ENCODE measurements around the gene ADAMTS2. TPM values are rescaled to one million over a fixed set of nuclear protein-coding genes. Genes with fewer than 3 reads are reported as not detected.

Gene ADAMTS2
- total and polyA plus RNA-seq, 2 of the 4 experiments (the other 2 are of a cell fraction): 19.0 to 58.8 TPM

DNA sequence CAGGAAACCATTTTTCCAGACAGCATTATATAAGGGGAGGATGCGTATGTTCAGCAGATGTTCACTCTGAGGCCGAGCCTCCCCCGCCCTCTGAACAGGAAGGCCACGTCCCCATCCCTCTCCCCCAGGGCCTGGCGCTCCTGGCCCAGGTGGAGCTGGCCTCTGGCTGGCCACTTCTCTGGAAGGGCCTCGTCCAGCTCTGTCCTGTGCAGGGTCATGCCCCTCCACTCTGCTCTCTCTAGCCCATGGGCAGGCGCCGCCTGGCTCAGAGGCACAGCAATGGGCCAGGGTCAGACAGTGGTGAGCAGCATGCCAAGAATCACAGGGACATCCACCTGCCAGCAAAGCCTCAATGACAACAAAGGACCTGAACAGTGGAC is 34.2 kb downstream of the ADAMTS2 start:
- ATAC-seq (ENCODE audit: low read depth) (no peak), DNase-seq (no peak)
- Histone ChIP-seq H3K4me1 (ENCODE audit: control insufficient read depth, insufficient read depth, low read length) (peaks cover 20% of the 10 kb centered on the region), H3K18ac (ENCODE audit: low read depth, low read length) (no peak overlapping the region), H3K9ac (ENCODE audit: low read depth, low read length) (no peak overlapping the region), H2BK120ac (ENCODE audit: low read depth, low read length) (no peak overlapping the region), H3K56ac (ENCODE audit: extremely low read depth, insufficient read depth, low read length) (no peak overlapping the region), H4K20me1 (ENCODE audit: insufficient read depth, low read length) (0 out of 2 replicates have a peak, but pooled peaks cover 4% of the 10 kb centered on the region), H3K4me2 (ENCODE audit: low read depth, low read length) (no peak overlapping the region), H2BK15ac (ENCODE audit: low read depth, low read length) (no peak overlapping the region), H2BK20ac (ENCODE audit: low read depth, low read length) (no peak overlapping the region), H3K9me1 (ENCODE audit: insufficient read depth, low read length) (peaks cover 14% of the 10 kb centered on the region; the same call in 1 of the 2 replicates), H3K23ac (ENCODE audit: low read depth, low read length) (no peak overlapping the region), H2AFZ (replicated peaks; ENCODE audit: low read length, poor library complexity) (no peak overlapping the region), H2AK5ac (ENCODE audit: low read depth, low read length) (no peak overlapping the region), H3K27ac (ENCODE audit: insufficient read depth, low read length) (no peak overlapping the region), H3K27me3 (ENCODE audit: control insufficient read depth, insufficient read depth, low read length) (no peaks in the 10 kb centered on the region), H3K4me3 (ENCODE audit: insufficient read depth, low read depth, low read length) (no peak overlapping the region), H4K8ac (ENCODE audit: low read depth in 2 of 2, low read length in 2 of 2) (no peak overlapping the region), H3K14ac (replicated peaks; ENCODE audit: low read depth, low read length) (no peak overlapping the region), H4K5ac (ENCODE audit: low read depth, low read length) (no peak overlapping the region), H3K79me1 (ENCODE audit: low read depth in 1 of 2, low read length in 2 of 2) (peaks cover 5 to 61% of the 10 kb centered on the region in 2 experiments; a peak in 3 of 4 replicates), H2AK9ac (replicated peaks; ENCODE audit: low read depth, low read length, poor library complexity) (no peak overlapping the region), H3K4ac (ENCODE audit: low read depth, low read length) (no peak overlapping the region; the same call in 1 of the 2 replicates), H3K36me3 (ENCODE audit: control insufficient read depth, insufficient read depth, low read length) (no peaks in the 10 kb centered on the region; the same call in 1 of the 2 replicates), H4K91ac (ENCODE audit: insufficient read depth, low read depth, low read length) (no peak overlapping the region), H3K9me3 (ENCODE audit: control insufficient read depth, insufficient read depth, low read length) (peaks cover 3% of the 10 kb centered on the region), H2BK5ac (ENCODE audit: low read depth, low read length, poor library complexity, severe bottlenecking) (no peak overlapping the region)
- POLR2A ChIA-PET (ENCODE audit: unreplicated experiment): no interaction called here
- dilution Hi-C loops (cut with HindIII; ENCODE audit: low sequenced_read_pairs, unreplicated experiment): no loop called here
- CTCF ChIA-PET: interaction anchor here (0.5 kb wide), 1 partner anchor 287 kb away, joined by 3 read pairs; no protein-coding TSS in a partner anchor
- TF ChIP-seq MAZ (IDR thresholded peaks at IDR 0.05; ENCODE audit: borderline replicate concordance, low read depth, low read length): no peak
- TF ChIP-seq, protein P1, sequence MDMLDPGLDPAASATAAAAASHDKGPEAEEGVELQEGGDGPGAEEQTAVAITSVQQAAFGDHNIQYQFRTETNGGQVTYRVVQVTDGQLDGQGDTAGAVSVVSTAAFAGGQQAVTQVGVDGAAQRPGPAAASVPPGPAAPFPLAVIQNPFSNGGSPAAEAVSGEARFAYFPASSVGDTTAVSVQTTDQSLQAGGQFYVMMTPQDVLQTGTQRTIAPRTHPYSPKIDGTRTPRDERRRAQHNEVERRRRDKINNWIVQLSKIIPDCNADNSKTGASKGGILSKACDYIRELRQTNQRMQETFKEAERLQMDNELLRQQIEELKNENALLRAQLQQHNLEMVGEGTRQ (IDR thresholded peaks at IDR 0.05; ENCODE audit: low read depth, low read length): no peak
- TF ChIP-seq CHD1 (IDR thresholded peaks at IDR 0.05; ENCODE audit: low read depth, low read length): no peak
- TF ChIP-seq RAD21 (IDR thresholded peaks at IDR 0.05; ENCODE audit: low read length): no peak
- no peak for TF ChIP-seq BHLHE40 (IDR thresholded peaks at IDR 0.05; ENCODE audit: low read depth, low read length)
- TF ChIP-seq FOS (IDR thresholded peaks at IDR 0.05; ENCODE audit: low read depth, low read length): no peak
- TF ChIP-seq CEBPB (IDR thresholded peaks at IDR 0.05; ENCODE audit: low read depth, low read length): no peak
- TF ChIP-seq MXI1 (IDR thresholded peaks at IDR 0.05; ENCODE audit: borderline replicate concordance, low read depth, low read length): no peak
- TF ChIP-seq RCOR1 (IDR thresholded peaks at IDR 0.05; ENCODE audit: insufficient replicate concordance, low read length): no peak
- no peak for TF ChIP-seq MAFK (IDR thresholded peaks at IDR 0.05; ENCODE audit: low read depth, low read length)
- no peak for TF ChIP-seq SMC3 (IDR thresholded peaks at IDR 0.05; ENCODE audit: low read depth, low read length)
- no peak for TF ChIP-seq RFX5 (IDR thresholded peaks at IDR 0.05; ENCODE audit: low read depth, low read length)
- no peak for TF ChIP-seq POLR2A (IDR thresholded peaks at IDR 0.05; ENCODE audit: low read depth, low read length)
- TF ChIP-seq, protein P2, sequence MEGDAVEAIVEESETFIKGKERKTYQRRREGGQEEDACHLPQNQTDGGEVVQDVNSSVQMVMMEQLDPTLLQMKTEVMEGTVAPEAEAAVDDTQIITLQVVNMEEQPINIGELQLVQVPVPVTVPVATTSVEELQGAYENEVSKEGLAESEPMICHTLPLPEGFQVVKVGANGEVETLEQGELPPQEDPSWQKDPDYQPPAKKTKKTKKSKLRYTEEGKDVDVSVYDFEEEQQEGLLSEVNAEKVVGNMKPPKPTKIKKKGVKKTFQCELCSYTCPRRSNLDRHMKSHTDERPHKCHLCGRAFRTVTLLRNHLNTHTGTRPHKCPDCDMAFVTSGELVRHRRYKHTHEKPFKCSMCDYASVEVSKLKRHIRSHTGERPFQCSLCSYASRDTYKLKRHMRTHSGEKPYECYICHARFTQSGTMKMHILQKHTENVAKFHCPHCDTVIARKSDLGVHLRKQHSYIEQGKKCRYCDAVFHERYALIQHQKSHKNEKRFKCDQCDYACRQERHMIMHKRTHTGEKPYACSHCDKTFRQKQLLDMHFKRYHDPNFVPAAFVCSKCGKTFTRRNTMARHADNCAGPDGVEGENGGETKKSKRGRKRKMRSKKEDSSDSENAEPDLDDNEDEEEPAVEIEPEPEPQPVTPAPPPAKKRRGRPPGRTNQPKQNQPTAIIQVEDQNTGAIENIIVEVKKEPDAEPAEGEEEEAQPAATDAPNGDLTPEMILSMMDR (conservative IDR thresholded peaks at IDR 0.05; ENCODE audit: low read depth, low read length): no peak
- TF ChIP-seq, protein P3, sequence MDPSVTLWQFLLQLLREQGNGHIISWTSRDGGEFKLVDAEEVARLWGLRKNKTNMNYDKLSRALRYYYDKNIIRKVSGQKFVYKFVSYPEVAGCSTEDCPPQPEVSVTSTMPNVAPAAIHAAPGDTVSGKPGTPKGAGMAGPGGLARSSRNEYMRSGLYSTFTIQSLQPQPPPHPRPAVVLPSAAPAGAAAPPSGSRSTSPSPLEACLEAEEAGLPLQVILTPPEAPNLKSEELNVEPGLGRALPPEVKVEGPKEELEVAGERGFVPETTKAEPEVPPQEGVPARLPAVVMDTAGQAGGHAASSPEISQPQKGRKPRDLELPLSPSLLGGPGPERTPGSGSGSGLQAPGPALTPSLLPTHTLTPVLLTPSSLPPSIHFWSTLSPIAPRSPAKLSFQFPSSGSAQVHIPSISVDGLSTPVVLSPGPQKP (IDR thresholded peaks at IDR 0.05; ENCODE audit: borderline replicate concordance, low read depth, low read length): no peak
- 100% methylated on average over 1 of the region's 8 CpGs; no CpG with 5 or more reads in 1 of the 2 experiments for WGBS, 2 experiments (ENCODE audit: extremely low coverage in 2 of 2, insufficient read length in 1 of 2)
- in situ Hi-C loops (cut with MboI; ENCODE audit: low sequenced_read_pairs): no loop called here
- BruUV-seq (replicated peaks): no TSS peak
- intact Hi-C loops (cut with micrococcal nuclease): no loop called here
